Ovary (tissue), 3 donors: Measurements from ENCODE around the gene PRKACB.

Experiments
- CTCF ChIP-seq, 3 donors: fragments of 450-650 bp in 2 of 3; fragments of 200-600 bp in 1 of 3; IDR thresholded peaks; one replicate each; pipeline versions ENCODE4 v1.5.1 to v1.8.0; 2016 to 2022; ENCODE audit warnings: antibody characterized with exemption in 3 of 3, mild to moderate bottlenecking in 1 of 3
- POLR2A ChIP-seq: fragments of 450-650 bp; IDR thresholded peaks from one replicate; pipeline ENCODE4 v1.6.1; 2017; ENCODE audit warnings: antibody characterized with exemption, mild to moderate bottlenecking, moderate library complexity
- donor health status: DM: no; HTN: no; CAD: no.

DNA sequence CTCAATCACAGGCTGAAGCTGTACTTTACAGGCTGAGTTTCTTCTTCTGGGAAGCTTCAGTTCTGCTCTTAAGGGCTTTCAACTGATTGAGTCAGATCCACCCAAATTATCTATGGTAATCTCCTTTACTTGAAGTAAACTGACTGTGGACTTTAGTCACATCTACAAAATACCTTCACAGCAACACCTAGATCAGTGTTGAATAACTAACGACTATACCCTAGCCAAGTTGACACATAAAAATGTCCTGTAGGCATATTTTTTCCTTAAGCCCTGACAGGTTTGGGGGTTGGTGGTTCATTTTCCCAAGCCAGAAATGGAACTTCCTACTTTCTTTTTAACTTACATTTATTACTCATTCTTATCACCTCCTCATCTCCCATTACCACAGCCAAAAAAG is 42.9 kb upstream of the PRKACB start:
- TF ChIP-seq CTCF (IDR thresholded peaks at IDR 0.05), result no peak
- TF ChIP-seq POLR2A, result no peak
